Neural cell (in vitro differentiated cells): ENCODE measurements around the gene TPSD1.
"Not testable (repeated sequence)": the region's sequence is repeated elsewhere in the genome, so short reads cannot be mapped to it uniquely, and the experiment has no call there.

Experiments used
- CTCF ChIP-seq: fragments of 450-650 bp; IDR thresholded peaks from 2 replicates; pipeline ENCODE4 v1.5.1; 2014; ENCODE audit warnings: antibody characterized with exemption, mild to moderate bottlenecking, moderate library complexity; ENCODE audit not compliant: poor library complexity, severe bottlenecking
- EP300 ChIP-seq: fragments of 450-650 bp; conservative IDR thresholded peaks from 2 replicates; pipeline ENCODE4 v1.6.1; 2014; ENCODE audit warnings: antibody characterized with exemption, mild to moderate bottlenecking, moderate library complexity; ENCODE audit not compliant: poor library complexity, severe bottlenecking
- EZH2 ChIP-seq: fragments of 200-600, 300-800 bp; shearing (Covaris generic), sonication (generic); IDR thresholded peaks from 2 replicates; pipeline ENCODE4 v1.6.1; 2014; ENCODE audit warnings: antibody characterized with exemption, low read length, borderline replicate concordance, mild to moderate bottlenecking; ENCODE audit not compliant: insufficient read depth, poor library complexity, severe bottlenecking
- MXI1 ChIP-seq: fragments of 450-650 bp; conservative IDR thresholded peaks from 2 replicates; pipeline ENCODE4 v1.6.1; 2014; ENCODE audit warnings: antibody characterized with exemption, mild to moderate bottlenecking; ENCODE audit not compliant: poor library complexity, severe bottlenecking
- POLR2AphosphoS5 ChIP-seq: IDR thresholded peaks from 2 replicates; pipeline ENCODE4 v1.6.1; 2012
- RAD21 ChIP-seq: fragments of 450-650 bp; conservative IDR thresholded peaks from 2 replicates; pipeline ENCODE4 v1.6.1; 2014; ENCODE audit warnings: antibody characterized with exemption, mild to moderate bottlenecking, moderate library complexity
- REST ChIP-seq: IDR thresholded peaks from 2 replicates; pipeline ENCODE4 v1.6.1; 2012; ENCODE audit warnings: borderline replicate concordance
- SMC3 ChIP-seq: fragments of 450-650 bp; conservative IDR thresholded peaks from 2 replicates; pipeline ENCODE4 v1.6.1; 2014; ENCODE audit warnings: antibody characterized with exemption, mild to moderate bottlenecking, moderate library complexity; ENCODE audit not compliant: poor library complexity
- TAF1 ChIP-seq: IDR thresholded peaks from 2 replicates; pipeline ENCODE4 v1.6.1; 2012; ENCODE audit warnings: low read depth

GRCh38 chr16:1243363-1243762 lies 12.5 kb upstream of the TPSD1 start:
- not testable (repeated sequence) for TF ChIP-seq CTCF, REST, EZH2, EP300, POLR2AphosphoS5, MXI1, TAF1, SMC3, RAD21
